IPS-NIHi11 (cell line): ENCODE data around the gene MMP15.
"Not testable (repeated sequence)": the region's sequence is repeated elsewhere in the genome, so short reads cannot be mapped to it uniquely, and the experiment has no call there.

Experiments
- DNase-seq: peaks from one replicate; pipeline ENCODE4 v3.0.0; 2012; ENCODE audit warnings: mixed read lengths, low spot score

The MMP15 gene

GRCh38 chr16:58086381-58087208 lies 61.0 kb downstream of the MMP15 start:
- no peak for DNase-seq

DNA sequence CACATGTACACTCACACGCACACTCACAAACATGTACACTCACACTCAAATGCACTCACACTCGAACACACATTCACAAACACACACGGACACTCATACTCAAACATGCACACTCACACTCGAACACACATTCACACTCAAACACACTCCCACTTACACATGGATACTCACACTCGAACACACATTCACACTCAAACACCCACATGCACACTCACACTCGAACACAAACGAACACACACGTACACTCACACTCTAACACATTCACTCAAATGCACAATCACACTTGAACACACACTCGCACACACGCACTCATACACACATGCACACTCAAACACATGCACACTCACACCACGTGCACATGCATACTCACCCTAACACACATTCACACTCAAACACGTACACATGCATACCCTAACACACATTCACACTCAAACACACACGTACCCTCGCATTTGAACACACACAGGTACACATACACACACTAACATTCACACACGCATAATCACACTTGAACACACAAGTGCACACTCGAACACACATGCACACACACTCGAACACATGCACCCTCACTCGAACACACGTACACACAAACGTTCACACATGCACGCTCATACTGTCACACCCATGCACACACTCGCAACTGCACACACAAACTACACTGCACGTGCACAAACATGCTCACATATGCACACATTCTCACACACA lies 61.8 kb downstream of the MMP15 start:
- no peak for DNase-seq

DNA sequence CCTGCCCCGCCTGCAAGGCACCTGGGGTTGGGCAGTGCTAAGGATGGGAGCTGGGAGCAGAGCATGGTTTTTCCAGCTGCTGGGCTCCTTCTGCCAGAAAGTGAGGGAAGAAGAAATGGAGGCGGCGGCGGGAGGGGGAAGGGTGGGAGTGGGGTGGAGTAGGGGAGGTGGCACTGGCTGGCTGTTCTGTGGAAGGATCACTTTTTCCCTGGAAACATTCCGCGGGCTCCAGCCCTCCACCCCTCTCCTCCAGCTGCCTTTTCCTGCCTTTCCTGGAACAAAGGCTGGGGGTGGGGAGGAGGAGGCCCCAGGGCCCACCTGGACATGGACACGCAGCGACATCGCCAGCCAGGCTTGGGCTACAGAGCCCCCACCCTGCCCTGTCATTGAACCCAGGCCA lies 62.5 kb downstream of the MMP15 start:
- no peak for DNase-seq

GRCh38 chr16:58090396-58090795 lies 64.8 kb downstream of the MMP15 start:
- not testable (repeated sequence) for DNase-seq

DNA sequence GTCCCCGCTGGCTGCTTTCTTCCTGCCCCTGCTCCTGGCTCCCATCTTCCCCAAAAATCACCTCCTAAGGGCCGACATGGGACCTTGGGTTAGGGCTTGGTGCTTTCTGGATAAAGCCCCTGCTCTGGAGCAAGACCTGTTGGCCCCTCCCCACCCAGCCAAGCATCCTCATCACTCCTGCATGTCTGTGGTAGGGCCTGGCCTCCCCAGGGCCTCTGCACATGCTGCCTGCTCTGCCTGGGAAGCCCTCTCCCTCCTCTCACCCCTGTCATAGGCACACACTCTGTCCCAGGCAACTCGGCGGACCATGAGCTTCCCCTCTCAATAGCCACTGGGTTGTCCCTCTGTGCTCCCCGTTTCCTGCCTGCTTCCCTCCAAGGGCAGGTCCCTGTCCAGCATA lies 68.5 kb downstream of the MMP15 start:
- DNase-seq, result no peak

- DNase-seq, result no peak
Observed at GRCh38 chr16:58094791-58095574, 69.4 kb downstream of the MMP15 start.

- not testable (repeated sequence) for DNase-seq
Observed at GRCh38 chr16:58095575-58095960, 70.0 kb downstream of the MMP15 start.

GRCh38 chr16:58096249-58096648 lies 70.7 kb downstream of the MMP15 start:
- DNase-seq, result no peak
